HEK293 (cell line): ENCODE data around the gene NEK7.

ENCODE experiments used
- SP2 ChIP-seq: fragments of 450-650 bp; formaldehyde crosslinking; IDR thresholded peaks from 2 replicates; pipeline ENCODE4 v1.5.1; 2016; ENCODE audit warnings: missing biosample characterization, missing genetic modification characterization
- ZNF416 ChIP-seq: fragments of 450-650 bp; formaldehyde crosslinking; IDR thresholded peaks from 2 replicates; pipeline ENCODE4 v1.5.1; 2016; ENCODE audit warnings: missing biosample characterization, missing genetic modification characterization
- ZNF664 ChIP-seq: fragments of 450-650 bp; formaldehyde crosslinking; IDR thresholded peaks from 2 replicates; pipeline ENCODE4 v1.5.1; 2016; ENCODE audit warnings: missing biosample characterization, missing genetic modification characterization
- TF ChIP-seq, protein P1 (sequence below): fragments of 450-650 bp; formaldehyde crosslinking; IDR thresholded peaks from 2 replicates; pipeline ENCODE4 v1.5.1; 2016; ENCODE audit warnings: missing biosample characterization, missing genetic modification characterization
- TF ChIP-seq, protein P2 (sequence below): fragments of 450-650 bp; formaldehyde crosslinking; IDR thresholded peaks from 2 replicates; pipeline ENCODE4 v1.5.1; 2016; ENCODE audit warnings: missing biosample characterization, missing genetic modification characterization
- TF ChIP-seq, protein P3 (sequence below): IDR thresholded peaks from 2 replicates; pipeline ENCODE4 v1.6.1; 2011; ENCODE audit warnings: mild to moderate bottlenecking, low read depth, low read length, borderline replicate concordance
- TF ChIP-seq, protein P4 (sequence below): fragments of 450-650 bp; formaldehyde crosslinking; conservative IDR thresholded peaks from 2 replicates; pipeline ENCODE4 v1.5.1; 2016; ENCODE audit warnings: low read depth, missing biosample characterization, missing genetic modification characterization

DNA sequence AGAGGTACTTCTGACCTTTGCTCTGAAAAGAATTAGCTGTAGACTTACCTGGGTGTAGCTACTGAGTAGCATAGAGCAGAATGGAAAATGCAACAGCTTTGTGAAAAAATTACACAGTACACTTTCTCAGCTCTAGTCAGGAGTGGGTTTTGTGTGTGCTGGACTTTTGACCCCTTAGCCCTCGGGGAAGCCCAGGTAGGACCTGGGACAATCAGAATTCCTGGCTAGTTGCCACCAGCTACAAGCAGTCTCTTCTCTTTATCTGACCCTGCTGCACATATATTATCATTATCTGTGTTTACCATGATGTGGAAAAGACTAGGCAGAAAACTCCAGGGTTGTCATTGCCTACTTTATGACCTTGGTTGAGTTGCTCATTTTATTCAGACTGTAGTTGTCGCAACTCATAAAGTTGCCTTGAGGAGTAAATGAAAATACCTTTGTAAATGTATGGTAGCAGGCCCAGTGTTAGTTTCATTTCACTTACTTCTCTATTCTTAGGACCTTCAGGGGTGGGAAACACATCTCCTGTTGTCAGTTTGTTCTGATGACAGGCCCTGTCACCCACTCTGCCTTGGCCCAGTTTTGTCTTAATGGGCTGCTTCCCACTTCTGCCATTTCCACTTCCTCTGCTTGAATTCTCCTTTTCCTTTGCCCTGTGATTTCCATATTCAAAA is 5.4 kb downstream of the NEK7 start:
- TF ChIP-seq, protein P1, sequence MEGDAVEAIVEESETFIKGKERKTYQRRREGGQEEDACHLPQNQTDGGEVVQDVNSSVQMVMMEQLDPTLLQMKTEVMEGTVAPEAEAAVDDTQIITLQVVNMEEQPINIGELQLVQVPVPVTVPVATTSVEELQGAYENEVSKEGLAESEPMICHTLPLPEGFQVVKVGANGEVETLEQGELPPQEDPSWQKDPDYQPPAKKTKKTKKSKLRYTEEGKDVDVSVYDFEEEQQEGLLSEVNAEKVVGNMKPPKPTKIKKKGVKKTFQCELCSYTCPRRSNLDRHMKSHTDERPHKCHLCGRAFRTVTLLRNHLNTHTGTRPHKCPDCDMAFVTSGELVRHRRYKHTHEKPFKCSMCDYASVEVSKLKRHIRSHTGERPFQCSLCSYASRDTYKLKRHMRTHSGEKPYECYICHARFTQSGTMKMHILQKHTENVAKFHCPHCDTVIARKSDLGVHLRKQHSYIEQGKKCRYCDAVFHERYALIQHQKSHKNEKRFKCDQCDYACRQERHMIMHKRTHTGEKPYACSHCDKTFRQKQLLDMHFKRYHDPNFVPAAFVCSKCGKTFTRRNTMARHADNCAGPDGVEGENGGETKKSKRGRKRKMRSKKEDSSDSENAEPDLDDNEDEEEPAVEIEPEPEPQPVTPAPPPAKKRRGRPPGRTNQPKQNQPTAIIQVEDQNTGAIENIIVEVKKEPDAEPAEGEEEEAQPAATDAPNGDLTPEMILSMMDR (tag by site-specific recombination) = no peak
- TF ChIP-seq, protein P2, sequence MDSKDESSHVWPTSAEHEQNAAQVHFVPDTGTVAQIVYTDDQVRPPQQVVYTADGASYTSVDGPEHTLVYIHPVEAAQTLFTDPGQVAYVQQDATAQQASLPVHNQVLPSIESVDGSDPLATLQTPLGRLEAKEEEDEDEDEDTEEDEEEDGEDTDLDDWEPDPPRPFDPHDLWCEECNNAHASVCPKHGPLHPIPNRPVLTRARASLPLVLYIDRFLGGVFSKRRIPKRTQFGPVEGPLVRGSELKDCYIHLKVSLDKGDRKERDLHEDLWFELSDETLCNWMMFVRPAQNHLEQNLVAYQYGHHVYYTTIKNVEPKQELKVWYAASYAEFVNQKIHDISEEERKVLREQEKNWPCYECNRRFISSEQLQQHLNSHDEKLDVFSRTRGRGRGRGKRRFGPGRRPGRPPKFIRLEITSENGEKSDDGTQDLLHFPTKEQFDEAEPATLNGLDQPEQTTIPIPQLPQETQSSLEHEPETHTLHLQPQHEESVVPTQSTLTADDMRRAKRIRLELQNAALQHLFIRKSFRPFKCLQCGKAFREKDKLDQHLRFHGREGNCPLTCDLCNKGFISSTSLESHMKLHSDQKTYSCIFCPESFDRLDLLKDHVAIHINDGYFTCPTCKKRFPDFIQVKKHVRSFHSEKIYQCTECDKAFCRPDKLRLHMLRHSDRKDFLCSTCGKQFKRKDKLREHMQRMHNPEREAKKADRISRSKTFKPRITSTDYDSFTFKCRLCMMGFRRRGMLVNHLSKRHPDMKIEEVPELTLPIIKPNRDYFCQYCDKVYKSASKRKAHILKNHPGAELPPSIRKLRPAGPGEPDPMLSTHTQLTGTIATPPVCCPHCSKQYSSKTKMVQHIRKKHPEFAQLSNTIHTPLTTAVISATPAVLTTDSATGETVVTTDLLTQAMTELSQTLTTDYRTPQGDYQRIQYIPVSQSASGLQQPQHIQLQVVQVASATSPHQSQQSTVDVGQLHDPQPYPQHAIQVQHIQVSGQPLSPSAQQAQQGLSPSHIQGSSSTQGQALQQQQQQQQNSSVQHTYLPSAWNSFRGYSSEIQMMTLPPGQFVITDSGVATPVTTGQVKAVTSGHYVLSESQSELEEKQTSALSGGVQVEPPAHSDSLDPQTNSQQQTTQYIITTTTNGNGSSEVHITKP (tag by site-specific recombination) = no peak
- no peak for TF ChIP-seq ZNF664 (tag by site-specific recombination)
- no peak for TF ChIP-seq SP2
- TF ChIP-seq, protein P3, sequence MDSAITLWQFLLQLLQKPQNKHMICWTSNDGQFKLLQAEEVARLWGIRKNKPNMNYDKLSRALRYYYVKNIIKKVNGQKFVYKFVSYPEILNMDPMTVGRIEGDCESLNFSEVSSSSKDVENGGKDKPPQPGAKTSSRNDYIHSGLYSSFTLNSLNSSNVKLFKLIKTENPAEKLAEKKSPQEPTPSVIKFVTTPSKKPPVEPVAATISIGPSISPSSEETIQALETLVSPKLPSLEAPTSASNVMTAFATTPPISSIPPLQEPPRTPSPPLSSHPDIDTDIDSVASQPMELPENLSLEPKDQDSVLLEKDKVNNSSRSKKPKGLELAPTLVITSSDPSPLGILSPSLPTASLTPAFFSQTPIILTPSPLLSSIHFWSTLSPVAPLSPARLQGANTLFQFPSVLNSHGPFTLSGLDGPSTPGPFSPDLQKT = no peak
- no peak for TF ChIP-seq ZNF416 (tag by site-specific recombination)
- TF ChIP-seq, protein P4, sequence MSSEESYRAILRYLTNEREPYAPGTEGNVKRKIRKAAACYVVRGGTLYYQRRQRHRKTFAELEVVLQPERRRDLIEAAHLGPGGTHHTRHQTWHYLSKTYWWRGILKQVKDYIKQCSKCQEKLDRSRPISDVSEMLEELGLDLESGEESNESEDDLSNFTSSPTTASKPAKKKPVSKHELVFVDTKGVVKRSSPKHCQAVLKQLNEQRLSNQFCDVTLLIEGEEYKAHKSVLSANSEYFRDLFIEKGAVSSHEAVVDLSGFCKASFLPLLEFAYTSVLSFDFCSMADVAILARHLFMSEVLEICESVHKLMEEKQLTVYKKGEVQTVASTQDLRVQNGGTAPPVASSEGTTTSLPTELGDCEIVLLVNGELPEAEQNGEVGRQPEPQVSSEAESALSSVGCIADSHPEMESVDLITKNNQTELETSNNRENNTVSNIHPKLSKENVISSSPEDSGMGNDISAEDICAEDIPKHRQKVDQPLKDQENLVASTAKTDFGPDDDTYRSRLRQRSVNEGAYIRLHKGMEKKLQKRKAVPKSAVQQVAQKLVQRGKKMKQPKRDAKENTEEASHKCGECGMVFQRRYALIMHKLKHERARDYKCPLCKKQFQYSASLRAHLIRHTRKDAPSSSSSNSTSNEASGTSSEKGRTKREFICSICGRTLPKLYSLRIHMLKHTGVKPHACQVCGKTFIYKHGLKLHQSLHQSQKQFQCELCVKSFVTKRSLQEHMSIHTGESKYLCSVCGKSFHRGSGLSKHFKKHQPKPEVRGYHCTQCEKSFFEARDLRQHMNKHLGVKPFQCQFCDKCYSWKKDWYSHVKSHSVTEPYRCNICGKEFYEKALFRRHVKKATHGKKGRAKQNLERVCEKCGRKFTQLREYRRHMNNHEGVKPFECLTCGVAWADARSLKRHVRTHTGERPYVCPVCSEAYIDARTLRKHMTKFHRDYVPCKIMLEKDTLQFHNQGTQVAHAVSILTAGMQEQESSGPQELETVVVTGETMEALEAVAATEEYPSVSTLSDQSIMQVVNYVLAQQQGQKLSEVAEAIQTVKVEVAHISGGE (tag by site-specific recombination) = no peak
